HG03469 (cell line): ENCODE results near the gene ANO2.

ENCODE experiments used
- ATAC-seq: cut with Tn5 transposase; IDR thresholded peaks from one replicate; pipeline ENCODE4 v1.9.1; 2021; ENCODE audit warnings: mild to moderate bottlenecking, moderate library complexity, moderate number of reproducible peaks; ENCODE audit not compliant: unreplicated experiment

Gene ANO2

GRCh38 chr12:5589054-5589453 is 356.0 kb downstream of the ANO2 start:
- no peak for ATAC-seq

- no peak for ATAC-seq
Observed at GRCh38 chr12:5588591-5588990, 356.5 kb downstream of the ANO2 start.

GRCh38 chr12:5588176-5588575 is 356.9 kb downstream of the ANO2 start:
- no peak for ATAC-seq

- no peak for ATAC-seq
Observed at GRCh38 chr12:5587711-5588121, 357.3 kb downstream of the ANO2 start.

GRCh38 chr12:5586201-5586600 is 358.9 kb downstream of the ANO2 start:
- no peak for ATAC-seq

GRCh38 chr12:5585178-5585577 is 359.9 kb downstream of the ANO2 start:
- ATAC-seq, result no peak

GRCh38 chr12:5584412-5585175 is 360.5 kb downstream of the ANO2 start:
- no peak for ATAC-seq

- ATAC-seq, result no peak
Observed at GRCh38 chr12:5582541-5582940, 362.5 kb downstream of the ANO2 start.

GRCh38 chr12:5582018-5582417 is 363.0 kb downstream of the ANO2 start:
- ATAC-seq, result no peak

GRCh38 chr12:5581616-5582015 is 363.4 kb downstream of the ANO2 start:
- no peak for ATAC-seq

GRCh38 chr12:5581019-5581418 is 364.0 kb downstream of the ANO2 start:
- ATAC-seq, result no peak

GRCh38 chr12:5578775-5579174 is 366.3 kb downstream of the ANO2 start:
- ATAC-seq, result no peak

GRCh38 chr12:5577741-5578140 is 367.3 kb downstream of the ANO2 start:
- ATAC-seq, result no peak

- no peak for ATAC-seq
Observed at GRCh38 chr12:5577211-5577612, 367.8 kb downstream of the ANO2 start.

GRCh38 chr12:5575987-5576386 is 369.1 kb downstream of the ANO2 start:
- no peak for ATAC-seq

- ATAC-seq, result no peak
Observed at GRCh38 chr12:5575232-5575631, 369.8 kb downstream of the ANO2 start.

GRCh38 chr12:5573390-5573789 is 371.7 kb downstream of the ANO2 start:
- no peak for ATAC-seq

GRCh38 chr12:5571115-5571514 is 373.9 kb downstream of the ANO2 start:
- ATAC-seq, result no peak

GRCh38 chr12:5570416-5570815 is 374.6 kb downstream of the ANO2 start:
- no peak for ATAC-seq

GRCh38 chr12:5568325-5568981 is 376.6 kb downstream of the ANO2 start:
- no peak for ATAC-seq

- no peak for ATAC-seq
Observed at GRCh38 chr12:5567016-5567725, 377.9 kb downstream of the ANO2 start.
